Measurements from ENCODE around the gene ST8SIA1.

ST8SIA1 gene

GRCh38 chr12:22246217-22246846 is 88.2 kb downstream of the ST8SIA1 start:
- H3K27me3 ChIP-seq (ENCODE audit: control insufficient read depth, low read length) = no peaks in the 10 kb centered on the region
- no peaks in the 10 kb centered on the region for H4K20me1 ChIP-seq (ENCODE audit: control insufficient read depth, insufficient read depth, low read depth, low read length)
- no peak overlapping the region for H3K27ac ChIP-seq (ENCODE audit: low read depth, low read length)
- no peaks in the 10 kb centered on the region for H3K4me1 ChIP-seq (ENCODE audit: control insufficient read depth, low read length)
- H3K9me3 ChIP-seq (ENCODE audit: control insufficient read depth, insufficient read depth, low read length) = no peaks in the 10 kb centered on the region
- no peaks in the 10 kb centered on the region for H3K9me2 ChIP-seq (replicated peaks; ENCODE audit: control insufficient read depth, low read length)
- no peaks in the 10 kb centered on the region for H3K79me2 ChIP-seq (ENCODE audit: control insufficient read depth, low read length)
- H3K4me2 ChIP-seq (ENCODE audit: low read length) = no peak overlapping the region
- TF ChIP-seq EZH2phosphoT487 (IDR thresholded peaks at IDR 0.05; ENCODE audit: borderline replicate concordance, low read length) (no peak), CTCF (IDR thresholded peaks at IDR 0.05; ENCODE audit: low read depth, low read length, poor library complexity, severe bottlenecking) (no peak)
- no peaks in the 10 kb centered on the region for H3K36me3 ChIP-seq (ENCODE audit: control insufficient read depth, low read length)
- no peaks in the 10 kb centered on the region for H3F3A ChIP-seq (ENCODE audit: control insufficient read depth, insufficient read depth)
- H3K4me3 ChIP-seq (ENCODE audit: low read length) = no peak overlapping the region

- H3K79me2 ChIP-seq (ENCODE audit: control insufficient read depth, low read length) = no peaks in the 10 kb centered on the region
- H3F3A ChIP-seq (ENCODE audit: control insufficient read depth, insufficient read depth) = no peaks in the 10 kb centered on the region
- no peaks in the 10 kb centered on the region for H3K36me3 ChIP-seq (ENCODE audit: control insufficient read depth, low read length)
- no peaks in the 10 kb centered on the region for H3K4me1 ChIP-seq (ENCODE audit: control insufficient read depth, low read length)
- no peaks in the 10 kb centered on the region for H3K27me3 ChIP-seq (ENCODE audit: control insufficient read depth, low read length)
- H3K4me2 ChIP-seq (ENCODE audit: low read length) = no peak overlapping the region
- TF ChIP-seq CTCF (IDR thresholded peaks at IDR 0.05; ENCODE audit: low read depth, low read length, poor library complexity, severe bottlenecking) (no peak), EZH2phosphoT487 (IDR thresholded peaks at IDR 0.05; ENCODE audit: borderline replicate concordance, low read length) (no peak)
- no peak overlapping the region for H3K4me3 ChIP-seq (ENCODE audit: low read length)
- no peaks in the 10 kb centered on the region for H3K9me2 ChIP-seq (replicated peaks; ENCODE audit: control insufficient read depth, low read length)
- no peak overlapping the region for H3K27ac ChIP-seq (ENCODE audit: low read depth, low read length)
- no peaks in the 10 kb centered on the region for H4K20me1 ChIP-seq (ENCODE audit: control insufficient read depth, insufficient read depth, low read depth, low read length)
- peaks cover 3% of the 10 kb centered on the region; the same call in 1 of the 2 replicates for H3K9me3 ChIP-seq (ENCODE audit: control insufficient read depth, insufficient read depth, low read length)
Measured at GRCh38 chr12:22242726-22243125, 91.8 kb downstream of the ST8SIA1 start.

GRCh38 chr12:22238211-22238610 is 96.3 kb downstream of the ST8SIA1 start:
- Histone ChIP-seq H3K9me2 (replicated peaks; ENCODE audit: control insufficient read depth, low read length) (no peaks in the 10 kb centered on the region), H3K27me3 (ENCODE audit: control insufficient read depth, low read length) (no peaks in the 10 kb centered on the region), H3F3A (ENCODE audit: control insufficient read depth, insufficient read depth) (no peaks in the 10 kb centered on the region), H3K79me2 (ENCODE audit: control insufficient read depth, low read length) (no peaks in the 10 kb centered on the region), H3K27ac (ENCODE audit: low read depth, low read length) (no peak overlapping the region), H3K4me3 (ENCODE audit: low read length) (no peak overlapping the region), H3K4me1 (ENCODE audit: control insufficient read depth, low read length) (no peaks in the 10 kb centered on the region), H3K4me2 (ENCODE audit: low read length) (no peak overlapping the region), H3K9me3 (ENCODE audit: control insufficient read depth, insufficient read depth, low read length) (peaks cover 3% of the 10 kb centered on the region; the same call in 1 of the 2 replicates), H3K36me3 (ENCODE audit: control insufficient read depth, low read length) (no peaks in the 10 kb centered on the region), H4K20me1 (ENCODE audit: control insufficient read depth, insufficient read depth, low read depth, low read length) (no peaks in the 10 kb centered on the region)
- TF ChIP-seq EZH2phosphoT487 (IDR thresholded peaks at IDR 0.05; ENCODE audit: borderline replicate concordance, low read length) = no peak
- no peak for TF ChIP-seq CTCF (IDR thresholded peaks at IDR 0.05; ENCODE audit: low read depth, low read length, poor library complexity, severe bottlenecking)
